ENCODE results near the gene GIPC1.
A peak's percentile ranks its signal among the peaks of the same experiment; 100 is the strongest.

Gene GIPC1

DNA sequence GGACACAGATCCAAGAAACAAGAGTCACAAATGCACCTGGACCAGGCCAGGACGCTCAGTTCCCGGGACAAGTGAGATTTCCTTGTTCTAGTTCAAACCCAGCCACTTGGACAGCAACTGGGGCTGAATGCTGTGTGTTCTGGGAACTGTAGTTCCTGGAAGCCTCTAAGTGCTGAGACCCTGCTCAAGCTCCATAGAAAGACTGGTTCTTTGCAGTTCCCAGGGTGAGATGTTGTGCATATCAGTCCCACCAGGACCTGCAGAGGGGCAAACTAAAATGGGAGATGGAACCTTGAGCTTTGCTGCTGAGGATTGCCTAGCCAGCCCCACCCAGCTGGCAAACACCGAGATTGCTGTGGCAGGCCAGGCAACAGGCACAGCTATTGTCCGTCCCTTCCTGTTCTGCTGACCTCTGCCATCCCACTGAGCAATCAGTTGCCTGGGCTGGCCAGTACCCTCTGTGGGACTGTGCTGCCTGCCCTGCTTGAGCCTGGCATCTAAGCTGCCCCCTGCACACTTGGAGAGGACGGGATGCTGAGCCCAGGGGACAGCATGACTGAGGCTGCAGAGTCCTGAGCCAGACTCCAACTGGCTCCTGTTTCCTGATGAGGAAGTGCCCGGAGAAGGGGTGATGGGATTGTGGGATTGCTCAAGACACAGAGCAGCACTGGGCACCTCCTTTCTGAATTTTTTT, 1.4 kb upstream of the GIPC1 start:
- Mint-ChIP-seq H3K4me1 (peaks cover 31% of the 10 kb centered on the region), H3K27ac (ENCODE audit: low read depth) (no peak overlapping the region), H3K36me3 (ENCODE audit: insufficient read depth) (peaks cover 7% of the 10 kb centered on the region), H3K27me3 (no peaks in the 10 kb centered on the region), H3K4me3 (peak overlapping the region; percentile 82), H3K9me3 (no peaks in the 10 kb centered on the region)
- no peak for DNase-seq (ENCODE audit: low spot score in 2 of 2)
- ATAC-seq (replicated peaks; ENCODE audit: extremely low read depth, poor library complexity, severe bottlenecking): no peak

DNA sequence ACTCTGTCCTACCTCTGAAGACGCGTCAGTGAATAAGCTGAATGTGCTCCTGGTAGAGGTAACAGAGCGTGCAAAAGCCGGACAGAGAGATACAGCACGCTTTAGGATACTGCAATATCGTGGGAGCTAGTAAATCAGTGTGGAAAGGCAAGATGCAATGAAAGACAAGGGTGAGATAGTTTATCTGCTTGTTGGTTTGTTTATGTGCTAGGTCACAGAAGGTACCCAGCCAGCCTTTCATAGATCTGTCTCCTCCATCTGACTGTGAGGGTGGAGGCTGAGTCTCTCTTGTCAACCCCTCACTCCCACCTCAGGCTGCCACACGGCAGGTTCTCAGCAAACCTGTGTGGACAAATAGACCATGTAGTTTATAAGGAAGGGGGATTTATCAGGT, 904 bp upstream of the GIPC1 start:
- Mint-ChIP-seq H3K4me1 (peaks cover 31% of the 10 kb centered on the region), H3K27ac (ENCODE audit: low read depth) (no peak overlapping the region), H3K27me3 (no peaks in the 10 kb centered on the region), H3K36me3 (ENCODE audit: insufficient read depth) (peaks cover 11% of the 10 kb centered on the region), H3K9me3 (no peaks in the 10 kb centered on the region), H3K4me3 (peak overlapping the region; percentile 82)
- ATAC-seq (replicated peaks; ENCODE audit: extremely low read depth, poor library complexity, severe bottlenecking): no peak
- DNase-seq (ENCODE audit: low spot score in 2 of 2): no peak

DNA sequence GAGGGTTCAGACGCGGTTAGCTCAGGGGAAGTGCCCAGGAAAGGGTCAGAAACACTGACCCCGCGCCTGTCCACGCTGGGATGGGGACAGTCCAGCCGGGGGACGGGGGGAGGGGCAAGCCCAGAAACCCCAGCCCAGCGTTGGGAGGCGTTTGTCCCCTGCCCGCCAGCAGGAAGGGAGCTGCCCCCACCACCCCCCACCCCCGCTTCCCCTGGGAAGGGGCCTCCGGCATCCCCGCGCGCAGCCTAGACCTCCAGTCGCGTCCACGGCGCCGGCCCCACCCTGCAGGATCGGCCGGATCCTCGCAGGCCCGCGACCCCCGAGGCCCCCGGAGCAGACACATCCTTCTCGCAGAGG, 277 bp downstream of the GIPC1 start:
- H3K9me3 Mint-ChIP-seq: no peaks in the 10 kb centered on the region
- no peaks in the 10 kb centered on the region for H3K27me3 Mint-ChIP-seq
- ATAC-seq (replicated peaks; ENCODE audit: extremely low read depth, poor library complexity, severe bottlenecking): no peak
- DNase-seq (ENCODE audit: low spot score in 2 of 2): no peak
- H3K4me1 Mint-ChIP-seq: peaks cover 31% of the 10 kb centered on the region
- H3K4me3 Mint-ChIP-seq: peak overlapping the region; percentile 82
- peaks cover 17% of the 10 kb centered on the region for H3K36me3 Mint-ChIP-seq (ENCODE audit: insufficient read depth)
- peak overlapping the region; percentile 82 for H3K27ac Mint-ChIP-seq (ENCODE audit: low read depth)

GRCh38 chr19:14494910-14495671, 836 bp downstream of the GIPC1 start:
- Mint-ChIP-seq H3K9me3 (no peaks in the 10 kb centered on the region), H3K4me3 (peak overlapping the region; percentile 82), H3K4me1 (peaks cover 31% of the 10 kb centered on the region), H3K36me3 (ENCODE audit: insufficient read depth) (peaks cover 22% of the 10 kb centered on the region), H3K27ac (ENCODE audit: low read depth) (peak overlapping the region; percentile 82), H3K27me3 (no peaks in the 10 kb centered on the region)
- ATAC-seq (replicated peaks; ENCODE audit: extremely low read depth, poor library complexity, severe bottlenecking): peak; percentile 47
- no peak for DNase-seq (ENCODE audit: low spot score in 2 of 2)

DNA sequence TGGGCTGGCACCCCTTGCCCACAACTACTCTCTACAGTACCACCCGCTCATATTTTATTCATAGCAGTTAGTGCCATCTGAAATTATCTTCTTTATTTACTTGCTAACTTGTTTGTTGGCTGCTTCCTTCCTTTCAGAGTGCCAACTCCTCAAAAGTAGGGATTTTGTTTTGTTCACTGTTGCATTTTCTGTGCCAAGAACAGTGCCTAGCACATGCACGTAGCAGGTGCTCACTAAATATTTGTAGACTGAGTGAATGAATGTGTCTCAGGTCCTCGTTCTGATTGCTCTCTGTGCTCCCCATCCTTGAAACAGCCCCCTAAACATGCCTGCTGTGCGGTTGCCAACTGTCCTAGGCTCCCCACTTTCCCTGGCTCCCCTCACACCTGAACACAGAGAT, 1.5 kb downstream of the GIPC1 start:
- no peak for DNase-seq (ENCODE audit: low spot score in 2 of 2)
- H3K4me1 Mint-ChIP-seq: peaks cover 31% of the 10 kb centered on the region
- no peaks in the 10 kb centered on the region for H3K9me3 Mint-ChIP-seq
- H3K4me3 Mint-ChIP-seq: peak overlapping the region; percentile 82
- H3K27me3 Mint-ChIP-seq: no peaks in the 10 kb centered on the region
- peak overlapping the region; percentile 82 for H3K27ac Mint-ChIP-seq (ENCODE audit: low read depth)
- peaks cover 29% of the 10 kb centered on the region for H3K36me3 Mint-ChIP-seq (ENCODE audit: insufficient read depth)
- no peak for ATAC-seq (replicated peaks; ENCODE audit: extremely low read depth, poor library complexity, severe bottlenecking)

GRCh38 chr19:14492756-14493337, 3.1 kb downstream of the GIPC1 start:
- peaks cover 31% of the 10 kb centered on the region for H3K4me1 Mint-ChIP-seq
- DNase-seq (ENCODE audit: low spot score in 2 of 2): no peak
- no peak overlapping the region for H3K4me3 Mint-ChIP-seq
- no peaks in the 10 kb centered on the region for H3K27me3 Mint-ChIP-seq
- peaks cover 35% of the 10 kb centered on the region for H3K36me3 Mint-ChIP-seq (ENCODE audit: insufficient read depth)
- peak overlapping the region; percentile 19 for H3K27ac Mint-ChIP-seq (ENCODE audit: low read depth)
- no peaks in the 10 kb centered on the region for H3K9me3 Mint-ChIP-seq
- no peak for ATAC-seq (replicated peaks; ENCODE audit: extremely low read depth, poor library complexity, severe bottlenecking)

DNA sequence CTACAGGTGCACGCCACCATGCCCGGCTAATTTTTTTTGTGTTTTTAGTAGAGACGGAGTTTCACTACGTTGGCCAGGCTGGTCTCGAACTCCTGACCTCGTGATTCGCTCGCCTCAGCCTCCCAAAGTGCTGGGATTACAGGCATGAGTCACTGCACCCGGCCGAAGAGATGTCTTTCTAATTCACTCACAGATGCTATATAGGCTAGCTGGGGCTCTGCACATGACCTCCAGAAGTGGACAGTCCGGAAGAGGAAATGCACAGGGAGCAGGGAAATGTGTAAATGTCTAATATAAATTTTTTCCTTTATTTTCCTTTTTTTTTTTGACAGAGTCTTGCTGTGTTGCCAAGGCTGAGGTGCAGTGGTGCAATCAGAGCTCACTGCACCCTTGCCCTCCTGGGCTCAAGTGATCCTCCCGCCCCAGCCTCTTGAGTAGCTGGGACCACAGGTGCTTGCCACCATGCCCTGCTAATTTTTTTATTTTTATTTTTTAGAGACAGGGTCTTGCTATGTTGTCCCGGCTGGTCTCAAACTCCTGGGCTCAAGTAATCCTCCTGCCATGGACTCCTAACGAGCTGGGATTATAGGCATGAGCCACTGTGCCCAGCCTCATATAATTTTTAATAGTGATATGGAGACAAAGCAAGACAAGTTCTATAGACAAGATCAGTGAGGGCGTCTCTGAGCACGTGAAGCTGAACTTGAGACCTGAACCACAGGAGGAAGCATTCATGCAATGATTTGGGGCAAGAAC, 8.4 kb downstream of the GIPC1 start:
- Mint-ChIP-seq H3K36me3 (ENCODE audit: insufficient read depth) (peaks cover 30% of the 10 kb centered on the region), H3K9me3 (no peaks in the 10 kb centered on the region), H3K27ac (ENCODE audit: low read depth) (no peak overlapping the region), H3K4me3 (no peak overlapping the region), H3K4me1 (peaks cover under 1% of the 10 kb centered on the region), H3K27me3 (no peaks in the 10 kb centered on the region)
- ATAC-seq (replicated peaks; ENCODE audit: extremely low read depth, poor library complexity, severe bottlenecking): no peak
- no peak for DNase-seq (ENCODE audit: low spot score in 2 of 2)

GRCh38 chr19:14482172-14482941, 13.6 kb downstream of the GIPC1 start:
- no peaks in the 10 kb centered on the region for H3K9me3 Mint-ChIP-seq
- H3K4me1 Mint-ChIP-seq: no peaks in the 10 kb centered on the region
- no peak overlapping the region for H3K27ac Mint-ChIP-seq (ENCODE audit: low read depth)
- peaks cover 10% of the 10 kb centered on the region for H3K36me3 Mint-ChIP-seq (ENCODE audit: insufficient read depth)
- no peak overlapping the region for H3K4me3 Mint-ChIP-seq
- DNase-seq (ENCODE audit: low spot score in 2 of 2) (no peak), ATAC-seq (replicated peaks; ENCODE audit: extremely low read depth, poor library complexity, severe bottlenecking) (no peak)
- no peaks in the 10 kb centered on the region for H3K27me3 Mint-ChIP-seq

DNA sequence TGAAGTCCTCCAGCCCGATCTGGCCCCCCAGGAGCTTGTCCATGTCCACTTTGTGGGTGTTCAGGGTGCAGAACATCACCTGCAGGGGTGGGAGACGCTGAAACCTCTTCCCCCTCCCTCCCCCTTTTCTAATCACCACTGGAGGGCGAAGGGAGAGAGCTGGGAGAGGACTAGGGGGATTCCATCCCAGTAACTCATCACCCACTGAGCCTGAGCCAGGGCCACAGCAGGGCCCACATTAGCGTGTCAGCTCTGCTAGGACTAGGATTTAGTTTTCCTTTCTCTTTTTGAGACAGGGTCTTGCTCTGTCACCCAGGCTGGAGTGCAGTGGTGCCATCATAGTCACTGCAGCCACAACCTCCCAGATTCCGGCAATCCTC, 15.2 kb downstream of the GIPC1 start:
- Mint-ChIP-seq H3K27me3 (no peaks in the 10 kb centered on the region), H3K4me1 (peaks cover 12% of the 10 kb centered on the region), H3K4me3 (no peak overlapping the region), H3K36me3 (ENCODE audit: insufficient read depth) (peaks cover 18% of the 10 kb centered on the region), H3K9me3 (no peaks in the 10 kb centered on the region), H3K27ac (ENCODE audit: low read depth) (no peak overlapping the region)
- DNase-seq (ENCODE audit: low spot score in 2 of 2) (no peak), ATAC-seq (replicated peaks; ENCODE audit: extremely low read depth, poor library complexity, severe bottlenecking) (no peak)

DNA sequence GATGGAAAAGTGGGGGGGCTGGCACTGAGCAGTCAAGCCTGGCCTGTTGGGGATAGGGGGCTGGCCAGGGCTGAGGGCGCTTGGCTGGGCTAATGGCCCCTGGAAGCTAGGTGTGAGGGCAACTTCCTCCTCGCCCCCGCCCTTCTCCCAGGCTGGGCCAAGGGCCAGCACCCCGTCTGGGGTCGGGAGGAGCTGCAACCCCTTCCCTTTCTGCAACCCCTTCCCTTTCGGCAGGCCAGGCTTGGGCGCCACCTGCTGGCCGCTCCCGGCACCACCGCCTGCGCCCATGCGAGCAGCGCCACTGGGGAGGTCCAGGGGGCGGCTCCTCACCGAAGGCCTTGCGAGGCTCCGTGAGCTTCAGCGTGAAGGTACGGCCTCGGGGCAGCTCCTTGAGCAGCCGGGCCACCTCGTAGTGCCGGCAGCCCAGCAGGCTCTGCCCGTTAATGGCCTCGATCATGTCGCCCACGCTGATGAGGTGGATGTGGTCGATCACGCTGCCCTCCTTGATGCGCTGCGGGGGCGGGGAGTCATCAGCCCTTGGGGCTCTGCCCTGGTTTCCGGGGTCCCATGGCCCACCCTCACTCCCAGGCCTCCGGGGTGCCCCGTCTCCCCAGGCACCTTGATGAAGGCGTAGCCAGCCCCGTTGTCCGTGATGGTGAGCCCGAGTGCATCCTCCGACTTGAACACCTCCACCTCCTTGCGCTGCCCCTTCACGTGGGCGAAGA, 15.8 kb downstream of the GIPC1 start:
- H3K27me3 Mint-ChIP-seq: peaks cover 2% of the 10 kb centered on the region
- no peaks in the 10 kb centered on the region for H3K9me3 Mint-ChIP-seq
- H3K27ac Mint-ChIP-seq (ENCODE audit: low read depth): no peak overlapping the region
- peaks cover 19% of the 10 kb centered on the region for H3K36me3 Mint-ChIP-seq (ENCODE audit: insufficient read depth)
- no peak overlapping the region for H3K4me3 Mint-ChIP-seq
- ATAC-seq (replicated peaks; ENCODE audit: extremely low read depth, poor library complexity, severe bottlenecking) (peak; percentile 10), DNase-seq (ENCODE audit: low spot score in 2 of 2) (peak; percentile 66 to 68)
- H3K4me1 Mint-ChIP-seq: peaks cover 18% of the 10 kb centered on the region

GRCh38 chr19:14479309-14479974, 16.5 kb downstream of the GIPC1 start:
- DNase-seq (ENCODE audit: low spot score in 2 of 2): no peak
- no peaks in the 10 kb centered on the region for H3K9me3 Mint-ChIP-seq
- ATAC-seq (replicated peaks; ENCODE audit: extremely low read depth, poor library complexity, severe bottlenecking): no peak
- H3K27ac Mint-ChIP-seq (ENCODE audit: low read depth): no peak overlapping the region
- peaks cover 23% of the 10 kb centered on the region for H3K4me1 Mint-ChIP-seq
- no peak overlapping the region for H3K4me3 Mint-ChIP-seq
- H3K27me3 Mint-ChIP-seq: peaks cover 9% of the 10 kb centered on the region
- H3K36me3 Mint-ChIP-seq (ENCODE audit: insufficient read depth): peaks cover 23% of the 10 kb centered on the region

All from central memory CD8-positive, alpha-beta T cell (primary cell).